Measurements from ENCODE around the gene MVK.
"Not testable (repeated sequence)": the region's sequence is repeated elsewhere in the genome, so short reads cannot be mapped to it uniquely, and the experiment has no call there.

MVK gene

DNA sequence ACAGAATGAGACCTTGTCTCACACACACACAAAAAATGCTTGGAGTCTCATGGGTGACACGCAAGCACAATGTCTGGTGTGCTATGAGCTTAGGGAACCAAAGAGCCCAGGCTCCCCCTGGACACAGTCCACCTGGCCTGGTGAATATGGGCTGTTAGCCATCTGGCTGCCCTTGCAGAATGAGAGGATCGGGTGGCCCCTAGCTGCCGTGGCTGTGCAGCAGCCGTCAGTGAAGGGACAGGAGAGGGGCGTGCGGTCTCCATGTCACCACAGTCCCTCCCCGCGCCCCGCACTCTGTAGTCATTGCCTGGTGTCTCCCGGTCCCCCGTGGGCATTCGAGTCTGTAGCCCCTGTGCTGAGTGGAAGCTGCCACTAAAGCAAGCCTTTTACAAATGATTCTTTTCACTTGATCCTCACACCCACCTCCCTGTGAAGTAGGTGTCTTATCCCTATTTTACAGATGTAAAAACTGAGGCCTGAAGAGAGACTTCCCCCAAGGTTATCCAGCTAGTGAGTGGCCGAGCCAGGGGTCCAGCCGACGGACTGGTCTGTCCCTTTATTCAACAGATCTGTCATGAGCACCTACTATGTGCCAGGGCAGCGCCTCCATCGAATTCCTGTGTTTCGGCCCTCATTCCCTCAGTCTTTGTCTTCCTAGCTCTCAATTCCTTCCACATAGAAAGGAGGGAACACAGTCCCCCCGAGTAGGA lies 18.8 kb downstream of the MVK start:
- no peak for DNase-seq

DNA sequence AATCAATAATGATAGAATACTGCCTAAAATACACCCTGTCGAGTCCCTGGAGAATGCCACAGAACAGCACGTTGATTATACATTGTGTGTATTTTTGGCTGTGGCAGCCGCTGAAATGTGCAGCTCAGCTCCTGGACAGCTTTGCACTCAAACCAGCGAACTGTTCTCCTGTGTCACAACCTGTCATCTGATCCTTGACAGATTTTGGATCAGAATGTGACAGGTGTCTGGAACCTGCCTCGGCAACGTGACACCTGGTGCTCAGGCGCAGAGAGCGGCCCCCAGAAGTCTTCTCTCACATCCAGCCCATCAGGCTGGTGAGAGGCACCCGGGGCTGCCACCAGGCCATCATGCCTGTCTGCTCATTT lies 19.3 kb downstream of the MVK start:
- no peak for DNase-seq

DNA sequence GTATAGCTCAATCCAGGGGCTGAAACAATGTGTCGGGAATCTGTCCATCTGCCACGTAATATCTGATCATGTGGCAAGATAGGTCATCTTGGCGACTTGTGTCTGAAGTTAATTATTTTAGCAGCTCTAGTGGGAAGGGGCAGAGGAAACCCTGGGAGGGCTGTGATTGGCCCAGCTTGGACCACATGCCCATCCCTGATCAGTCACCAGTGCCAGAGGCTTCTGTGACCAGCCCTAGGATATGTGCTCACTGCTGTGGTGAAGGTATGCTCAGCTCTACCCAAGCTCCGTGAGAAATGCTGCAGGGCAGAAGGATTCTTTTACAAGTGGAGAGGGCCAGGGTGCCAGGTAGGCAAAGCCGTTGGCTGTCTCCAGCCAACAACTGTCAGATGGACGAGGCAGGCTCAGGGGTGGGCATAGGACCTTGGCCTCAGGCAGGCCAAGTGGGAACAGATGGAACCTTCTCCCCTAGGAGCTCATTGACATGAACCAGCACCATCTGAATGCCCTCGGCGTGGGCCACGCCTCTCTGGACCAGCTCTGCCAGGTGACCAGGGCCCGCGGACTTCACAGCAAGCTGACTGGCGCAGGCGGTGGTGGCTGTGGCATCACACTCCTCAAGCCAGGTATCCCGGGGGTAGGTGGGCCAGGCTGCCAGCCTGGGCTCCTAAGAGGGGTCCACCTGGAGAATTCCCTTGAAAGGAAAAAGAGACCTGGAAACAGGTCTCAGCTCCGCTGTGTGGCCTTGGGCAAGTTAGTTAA lies 21.1 kb downstream of the MVK start:
- no peak for DNase-seq

- DNase-seq, result peak; percentile 30 to 54
Observed at GRCh38 chr12:109595321-109595902, 21.8 kb downstream of the MVK start.

- no peak for DNase-seq
Observed at GRCh38 chr12:109596418-109597244, 23.0 kb downstream of the MVK start.

GRCh38 chr12:109597414-109597794 lies 23.8 kb downstream of the MVK start:
- no peak for DNase-seq

- DNase-seq, result peak; percentile 70 to 78
Observed at GRCh38 chr12:109597795-109598427, 24.3 kb downstream of the MVK start.

DNA sequence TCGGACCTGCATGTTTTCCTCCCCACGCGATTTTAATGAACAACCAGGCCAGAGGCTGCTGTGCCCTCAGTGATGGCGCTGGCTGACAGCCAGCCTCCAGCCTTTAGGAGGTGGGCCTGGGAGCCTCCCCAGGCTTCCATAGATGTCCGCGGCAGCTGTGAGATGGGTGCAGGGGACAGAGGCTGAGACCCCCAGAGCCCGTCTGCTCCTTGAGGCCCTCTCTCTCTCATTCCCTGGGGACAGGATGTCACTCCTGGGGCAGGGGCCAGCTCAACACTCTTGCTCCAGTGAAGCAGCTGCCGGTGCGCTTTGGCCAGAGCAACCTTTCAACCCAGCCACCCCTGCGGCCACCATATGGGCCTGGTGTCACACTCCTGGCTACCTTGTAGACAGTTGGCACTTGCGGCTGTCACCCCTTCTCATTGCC lies 24.8 kb downstream of the MVK start:
- DNase-seq, result no peak

DNA sequence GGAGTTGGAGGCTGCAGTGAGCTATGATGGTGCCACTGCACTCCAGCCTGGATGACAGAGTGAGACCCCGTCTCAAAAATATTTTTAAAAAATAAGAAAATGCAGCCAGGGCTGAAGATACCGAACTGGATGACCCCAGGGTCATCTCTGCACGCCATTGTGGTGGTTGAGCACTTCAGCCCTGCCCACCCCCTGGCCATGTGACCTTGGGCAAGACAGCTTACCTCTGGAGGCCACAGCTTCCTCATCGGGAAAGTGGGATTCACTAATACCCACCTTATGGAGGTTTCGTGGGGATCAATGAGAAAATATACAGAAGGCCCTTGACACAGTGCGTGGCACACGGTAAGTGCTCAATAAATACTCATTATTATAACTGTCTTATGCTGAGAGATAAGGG lies 25.5 kb downstream of the MVK start:
- DNase-seq, result no peak

- no peak for DNase-seq
Observed at GRCh38 chr12:109600481-109600880, 26.9 kb downstream of the MVK start.

DNA sequence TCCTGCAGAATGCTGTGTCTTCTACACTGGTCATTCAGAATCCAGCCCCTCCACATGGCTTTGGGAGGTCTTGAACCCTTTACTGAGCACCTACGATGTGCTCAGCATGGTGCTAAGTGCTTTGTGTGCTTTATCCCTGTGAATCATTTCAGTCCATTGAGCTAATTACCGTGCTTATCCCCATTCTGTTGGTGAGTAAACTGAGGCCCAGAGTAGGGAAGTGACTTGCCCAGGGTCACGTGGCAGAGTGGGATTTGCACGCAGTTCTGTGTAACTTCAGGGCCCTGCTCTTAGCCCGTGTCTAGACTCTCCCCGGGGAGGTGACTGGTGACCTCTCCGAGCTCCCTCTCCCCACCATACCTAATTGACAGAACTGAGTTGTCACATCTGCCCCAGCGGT lies 27.4 kb downstream of the MVK start:
- DNase-seq, result no peak

DNA sequence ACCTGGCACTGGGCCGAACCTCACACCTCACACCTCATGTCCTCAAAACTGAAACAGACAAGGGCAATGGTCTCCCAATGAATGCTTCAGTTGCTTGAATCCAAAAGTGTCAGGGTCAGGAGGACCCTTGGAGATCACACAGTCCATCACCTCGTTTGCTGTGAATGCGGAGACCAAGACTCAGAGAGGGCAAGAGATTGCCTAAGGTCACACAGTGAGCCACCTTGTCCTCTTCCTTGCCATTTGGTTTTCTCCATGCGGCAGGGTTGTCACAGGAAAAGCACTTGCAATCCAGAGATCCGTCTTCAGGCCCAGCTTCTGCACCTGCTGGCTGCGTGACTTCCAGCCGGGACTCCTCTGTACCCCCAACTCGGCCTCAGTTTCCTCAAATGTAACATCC lies 28.0 kb downstream of the MVK start:
- DNase-seq, result no peak

- not testable (repeated sequence) for DNase-seq
Observed at GRCh38 chr12:109602132-109602531, 28.5 kb downstream of the MVK start.

- DNase-seq, result no peak
Observed at GRCh38 chr12:109604132-109604585, 30.6 kb downstream of the MVK start.

GRCh38 chr12:109605016-109605415 lies 31.4 kb downstream of the MVK start:
- DNase-seq, result no peak

GRCh38 chr12:109605599-109606228 lies 32.1 kb downstream of the MVK start:
- no peak for DNase-seq

DNA sequence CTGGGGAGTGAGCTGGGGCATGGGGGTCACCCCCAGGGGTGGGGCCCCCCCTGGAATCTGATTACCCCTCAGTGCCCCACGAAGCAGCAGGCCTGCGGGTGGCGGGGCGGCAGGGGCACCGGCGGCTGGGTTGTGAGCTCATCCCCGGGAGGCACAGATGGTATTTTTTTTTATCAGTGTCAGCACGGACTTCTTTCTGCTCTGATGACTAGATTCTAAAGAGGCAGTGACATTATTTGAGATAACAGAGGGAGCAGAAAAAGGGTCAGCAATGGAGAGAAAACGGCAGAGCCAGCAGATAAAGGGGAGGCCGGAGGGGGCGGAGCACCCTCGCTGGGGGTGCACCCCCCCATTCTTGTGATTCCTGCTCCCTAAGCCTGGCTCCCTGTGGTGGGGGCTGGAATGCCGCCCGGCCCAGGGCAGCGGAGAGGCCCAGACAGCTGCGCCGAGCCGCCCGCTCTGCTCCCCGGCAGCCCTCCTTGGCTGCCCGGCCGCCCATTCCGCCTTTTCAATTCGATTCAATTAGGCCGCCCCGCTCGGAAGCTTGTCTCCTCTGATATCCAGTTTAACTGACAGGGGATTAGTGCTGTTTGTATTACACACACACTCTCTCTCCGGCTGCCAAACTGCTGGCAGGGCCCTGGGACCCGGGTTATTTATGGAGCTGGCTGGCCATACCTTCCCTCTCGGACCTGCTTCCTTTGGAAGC lies 32.9 kb downstream of the MVK start:
- no peak for DNase-seq

GRCh38 chr12:109607618-109608017 lies 34.0 kb downstream of the MVK start:
- DNase-seq, result no peak

GRCh38 chr12:109608270-109608669 lies 34.7 kb downstream of the MVK start:
- no peak for DNase-seq

GRCh38 chr12:109608793-109609192 lies 35.2 kb downstream of the MVK start:
- DNase-seq, result no peak

GRCh38 chr12:109609342-109609741 lies 35.7 kb downstream of the MVK start:
- DNase-seq, result no peak

DNA sequence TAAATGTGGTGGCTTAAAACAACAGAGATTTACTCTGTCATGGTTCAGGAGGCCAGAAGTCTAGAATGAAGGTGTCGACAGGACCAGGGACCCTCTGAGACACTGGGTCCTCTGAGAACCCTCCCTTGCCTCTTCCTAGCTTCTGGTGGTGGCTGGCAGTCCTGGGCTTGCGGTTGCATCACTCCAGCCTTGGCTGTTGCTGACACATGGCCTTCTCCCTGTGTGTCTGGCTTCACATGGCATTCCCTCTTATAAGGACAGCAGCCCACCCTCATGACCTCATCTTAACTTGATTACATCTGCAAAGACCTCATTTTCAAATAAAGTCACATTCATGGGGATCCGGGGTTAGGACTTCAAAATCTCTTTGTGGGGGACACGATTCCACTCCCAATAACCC lies 36.9 kb downstream of the MVK start:
- DNase-seq, result no peak
